ENCODE data around the gene ERCC6L2. TPM values are rescaled to one million over a fixed set of nuclear protein-coding genes. Genes with fewer than 3 reads are reported as not detected.

The ERCC6L2 gene
- total and polyA plus RNA-seq, 9 of the 15 experiments (the other 6 are each of a cell fraction or from before 2014, with no cell fraction given), result 7.8 to 42.8 (median 23.6) TPM

GRCh38 chr9:95845751-95846150, 29.7 kb upstream of the ERCC6L2 start:
- no TSS peak for BruUV-seq (replicated peaks)
- in situ Hi-C loops (cut with MboI), result no loop called here
- POLR2A ChIA-PET, result no interaction called here

GRCh38 chr9:95848764-95849163, 26.7 kb upstream of the ERCC6L2 start:
- Histone ChIP-seq H3K4me3 (no peak overlapping the region), H3K9me1 (ENCODE audit: control insufficient read depth, insufficient read depth, low read length) (no peaks in the 10 kb centered on the region), H3K9me3 (replicated peaks; ENCODE audit: control insufficient read depth, insufficient read depth, low read depth, low read length) (no peaks in the 10 kb centered on the region), H2AFZ (ENCODE audit: low read depth, low read length) (no peak overlapping the region), H3K4me2 (ENCODE audit: insufficient read depth, low read length) (no peak overlapping the region), H4K20me1 (replicated peaks; ENCODE audit: control insufficient read depth, insufficient read depth, low read length) (no peaks in the 10 kb centered on the region), H3K27ac (ENCODE audit: extremely low read depth, low read depth, low read length) (no peak overlapping the region), H3K27me3 (ENCODE audit: control insufficient read depth in 2 of 2, insufficient read depth in 2 of 2, low read length in 2 of 2) (no peaks in the 10 kb centered on the region), H3K4me1 (replicated peaks in 1 of 2; ENCODE audit: control insufficient read depth in 2 of 2, insufficient read depth in 2 of 2, low read length in 2 of 2) (peaks cover 0 to 7% of the 10 kb centered on the region in 2 experiments; a peak in 3 of 5 replicates), H3K79me2 (ENCODE audit: control insufficient read depth, insufficient read depth, low read length) (no peaks in the 10 kb centered on the region), H3K9ac (ENCODE audit: insufficient read depth in 1 of 2, low read depth in 2 of 2, low read length in 2 of 2) (no peak overlapping the region), H3K36me3 (ENCODE audit: control insufficient read depth, insufficient read depth, low read length) (no peaks in the 10 kb centered on the region)
- DNase-seq (ENCODE audit: extremely low read depth in 1 of 4, low spot score in 3 of 4), result no peak
- POLR2A ChIA-PET, result no interaction called here
- no peak for TF ChIP-seq THRA (IDR thresholded peaks at IDR 0.05)
- TF ChIP-seq PPARD (CRISPR knock-in tag; IDR thresholded peaks at IDR 0.05), result no peak
- TF ChIP-seq SP1 (CRISPR knock-in tag; IDR thresholded peaks at IDR 0.05), result no peak
- intact Hi-C loops (cut with micrococcal nuclease), result no loop called here
- ATAC-seq, result no peak
- in situ Hi-C loops (cut with MboI), result no loop called here
- BruUV-seq (replicated peaks), result no TSS peak
- CTCF ChIA-PET (ENCODE audit: low intra/inter-chr PET ratio), result no interaction called here
- FAIRE-seq, result no peak

More at GRCh38 chr9:95845751-95846150, 29.7 kb upstream of the ERCC6L2 start:
- Histone ChIP-seq H3K4me2 (ENCODE audit: insufficient read depth, low read length) (no peak overlapping the region), H3K9ac (ENCODE audit: insufficient read depth in 1 of 2, low read depth in 2 of 2, low read length in 2 of 2) (no peak overlapping the region), H3K4me1 (replicated peaks in 1 of 2; ENCODE audit: control insufficient read depth in 2 of 2, insufficient read depth in 2 of 2, low read length in 2 of 2) (no peaks in the 10 kb centered on the region), H3K36me3 (ENCODE audit: control insufficient read depth, insufficient read depth, low read length) (no peaks in the 10 kb centered on the region), H3K79me2 (ENCODE audit: control insufficient read depth, insufficient read depth, low read length) (no peaks in the 10 kb centered on the region), H3K4me3 (no peak overlapping the region), H3K9me1 (ENCODE audit: control insufficient read depth, insufficient read depth, low read length) (no peaks in the 10 kb centered on the region), H2AFZ (ENCODE audit: low read depth, low read length) (no peak overlapping the region), H3K27me3 (ENCODE audit: control insufficient read depth in 2 of 2, insufficient read depth in 2 of 2, low read length in 2 of 2) (no peaks in the 10 kb centered on the region), H3K9me3 (replicated peaks; ENCODE audit: control insufficient read depth, insufficient read depth, low read depth, low read length) (no peaks in the 10 kb centered on the region), H3K27ac (ENCODE audit: extremely low read depth, low read depth, low read length) (no peak overlapping the region), H4K20me1 (replicated peaks; ENCODE audit: control insufficient read depth, insufficient read depth, low read length) (no peaks in the 10 kb centered on the region)
- 5% methylated on average over 1 of the region's 1 CpG for WGBS (ENCODE audit: insufficient coverage, low coverage, missing lambda C conversion rate)
- CTCF ChIA-PET (ENCODE audit: low intra/inter-chr PET ratio), result no interaction called here
- intact Hi-C loops (cut with micrococcal nuclease), result no loop called here
- no peak for ATAC-seq
- TF ChIP-seq SETDB1 (IDR thresholded peaks at IDR 0.05; ENCODE audit: low read length) (no peak), BACH1 (tag; IDR thresholded peaks at IDR 0.05) (no peak), ETS2 (tag; IDR thresholded peaks at IDR 0.05; ENCODE audit: borderline replicate concordance, poor library complexity, severe bottlenecking) (no peak), FOS (IDR thresholded peaks at IDR 0.05; ENCODE audit: extremely low read depth, insufficient read length) (no peak)
- no peak for FAIRE-seq
- DNase-seq (ENCODE audit: extremely low read depth in 1 of 4, low spot score in 3 of 4), result no peak

Measured in K562 (cell line).